ENCODE data around the gene BMPER.

Gene BMPER

GRCh38 chr7:34036051-34036920, 130.9 kb downstream of the BMPER start:
- DNase-seq (ENCODE audit: low read depth, low spot score), result no peak
- TF ChIP-seq CTCF (IDR thresholded peaks at IDR 0.05; ENCODE audit: low read depth, low read length), result no peak
- no peak overlapping the region for H3K4me3 ChIP-seq (ENCODE audit: low read depth, low read length)
- in situ Hi-C loops (cut with HindIII; ENCODE audit: low sequenced_read_pairs), result no loop called here

GRCh38 chr7:34036972-34037792, 131.8 kb downstream of the BMPER start:
- in situ Hi-C loops (cut with HindIII; ENCODE audit: low sequenced_read_pairs), result no loop called here
- H3K4me3 ChIP-seq (ENCODE audit: low read depth, low read length), result no peak overlapping the region
- TF ChIP-seq CTCF (IDR thresholded peaks at IDR 0.05; ENCODE audit: low read depth, low read length), result no peak
- DNase-seq (ENCODE audit: low read depth, low spot score), result no peak

GRCh38 chr7:34038816-34039470, 133.6 kb downstream of the BMPER start:
- DNase-seq (ENCODE audit: low read depth, low spot score), result peak; percentile 22
- no peak for TF ChIP-seq CTCF (IDR thresholded peaks at IDR 0.05; ENCODE audit: low read depth, low read length)
- no peak overlapping the region for H3K4me3 ChIP-seq (ENCODE audit: low read depth, low read length)
- in situ Hi-C loops (cut with HindIII; ENCODE audit: low sequenced_read_pairs), result no loop called here

- TF ChIP-seq CTCF (IDR thresholded peaks at IDR 0.05; ENCODE audit: low read depth, low read length), result no peak
- no peak for DNase-seq (ENCODE audit: low read depth, low spot score)
- no peak overlapping the region for H3K4me3 ChIP-seq (ENCODE audit: low read depth, low read length)
- in situ Hi-C loops (cut with HindIII; ENCODE audit: low sequenced_read_pairs), result no loop called here
Observed at GRCh38 chr7:34041707-34042106, 136.4 kb downstream of the BMPER start.

- TF ChIP-seq CTCF (IDR thresholded peaks at IDR 0.05; ENCODE audit: low read depth, low read length), result no peak
- H3K4me3 ChIP-seq (ENCODE audit: low read depth, low read length), result no peak overlapping the region
- in situ Hi-C loops (cut with HindIII; ENCODE audit: low sequenced_read_pairs), result no loop called here
- DNase-seq (ENCODE audit: low read depth, low spot score), result no peak
Observed at GRCh38 chr7:34042406-34042805, 137.1 kb downstream of the BMPER start.
